NCI-H345 treated with DMSO at 0.1 percent for 48 hours (cell line): ENCODE results near the gene YLPM1.

Experiments used
- DNase-seq: peaks from one replicate; lab custom pipeline; 2025; ENCODE audit not compliant: unreplicated experiment; lab: John Stamatoyannopoulos, UW

The YLPM1 gene

GRCh38 chr14:74838166-74838565 is 75.0 kb downstream of the YLPM1 start:
- DNase-seq: no peak

GRCh38 chr14:74840603-74841030 is 77.5 kb downstream of the YLPM1 start:
- DNase-seq: no peak

- no peak for DNase-seq
Measured at GRCh38 chr14:74841230-74842207, 78.4 kb downstream of the YLPM1 start.

GRCh38 chr14:74843653-74844052 is 80.5 kb downstream of the YLPM1 start:
- no peak for DNase-seq

- no peak for DNase-seq
Measured at GRCh38 chr14:74846168-74846567, 83.1 kb downstream of the YLPM1 start.

GRCh38 chr14:74846968-74847665 is 84.0 kb downstream of the YLPM1 start:
- no peak for DNase-seq

- DNase-seq: no peak
Measured at GRCh38 chr14:74848768-74849167, 85.7 kb downstream of the YLPM1 start.

GRCh38 chr14:74852922-74853530 is 89.9 kb downstream of the YLPM1 start:
- no peak for DNase-seq

GRCh38 chr14:74853581-74853980 is 90.5 kb downstream of the YLPM1 start:
- DNase-seq: no peak

GRCh38 chr14:74855021-74855420 is 91.9 kb downstream of the YLPM1 start:
- no peak for DNase-seq

GRCh38 chr14:74855945-74856344 is 92.8 kb downstream of the YLPM1 start:
- DNase-seq: no peak

- no peak for DNase-seq
Measured at GRCh38 chr14:74856366-74856765, 93.2 kb downstream of the YLPM1 start.

- no peak for DNase-seq
Measured at GRCh38 chr14:74858022-74858421, 94.9 kb downstream of the YLPM1 start.

GRCh38 chr14:74859757-74860552 is 96.8 kb downstream of the YLPM1 start:
- DNase-seq: no peak

- DNase-seq: peak; percentile 73
Measured at GRCh38 chr14:74860899-74861733, 98.0 kb downstream of the YLPM1 start.

- no peak for DNase-seq
Measured at GRCh38 chr14:74861734-74862090, 98.6 kb downstream of the YLPM1 start.

GRCh38 chr14:74863274-74863673 is 100.2 kb downstream of the YLPM1 start:
- DNase-seq: no peak

GRCh38 chr14:74864198-74864597 is 101.1 kb downstream of the YLPM1 start:
- no peak for DNase-seq

- DNase-seq: peak; percentile 9
Measured at GRCh38 chr14:74865156-74865555, 102.0 kb downstream of the YLPM1 start.
